Caco-2 (cell line): ENCODE measurements around the gene DNAJA4. TPM values are rescaled to one million over a fixed set of nuclear protein-coding genes. Genes with fewer than 3 reads are reported as not detected.

Source experiments
- BruUV-seq: library from RNA; stranded (reverse); fragments of 400-500 nt; replicated peaks from 2 replicates; lab custom pipeline; 2021; lab: Mats Ljungman, UMichigan
- CTCF ChIA-PET: fragments of 300-600 bp; sonication (Branson Sonifier 250); formaldehyde crosslinking; loops from one replicate; lab custom pipeline; 2022; ENCODE audit warnings: antibody characterized with exemption; lab: Charles Lee
- POLR2A ChIA-PET: fragments of 300-600 bp; sonication (Branson Sonifier 250); formaldehyde crosslinking; loops from one replicate; lab custom pipeline; 2022; ENCODE audit warnings: antibody characterized with exemption; lab: Charles Lee
- DNase-seq, 2 experiments: peaks; one replicate each; pipeline versions ENCODE4 v3.0.0 to v3.0.0-alpha.2; 2020 to 2022
- H3K27me3 ChIP-seq: replicated peaks from 2 replicates; pipeline ENCODE4 v1.6.0; 2011; ENCODE audit warnings: low read length; ENCODE audit not compliant: control insufficient read depth, insufficient read depth
- H3K36me3 ChIP-seq: 2 replicates; pipeline ENCODE4 v1.5.1; 2011; ENCODE audit warnings: low read length; ENCODE audit not compliant: control insufficient read depth, insufficient read depth
- H3K4me1 ChIP-seq: fragments of 250-450 bp; sonication (Bioruptor Pico); 2 replicates; pipeline ENCODE4 v1.5.1; 2020; ENCODE audit warnings: mild to moderate bottlenecking
- H3K4me3 ChIP-seq: 2 replicates; pipeline ENCODE4 v1.5.1; 2011; ENCODE audit warnings: low read depth, mild to moderate bottlenecking, control low read depth, low read length
- H3K9me3 ChIP-seq: fragments of 250-450 bp; sonication (Bioruptor Pico); 2 replicates; pipeline ENCODE4 v1.5.1; 2020; ENCODE audit warnings: mild to moderate bottlenecking, moderate library complexity
- H3K27ac Mint-ChIP-seq: one replicate; pipeline ENCODE4 v1.8.0; 2022; ENCODE audit warnings: mixed read lengths; ENCODE audit not compliant: unreplicated experiment
- H3K27me3 Mint-ChIP-seq: one replicate; pipeline ENCODE4 v1.8.0; 2022; ENCODE audit warnings: mixed read lengths; ENCODE audit not compliant: insufficient read depth, unreplicated experiment
- H3K36me3 Mint-ChIP-seq: one replicate; pipeline ENCODE4 v1.8.0; 2022; ENCODE audit warnings: mild to moderate bottlenecking, mixed read lengths; ENCODE audit not compliant: insufficient read depth, unreplicated experiment
- H3K4me1 Mint-ChIP-seq: one replicate; pipeline ENCODE4 v1.8.0; 2022; ENCODE audit warnings: low read depth, mixed read lengths; ENCODE audit not compliant: unreplicated experiment
- H3K4me3 Mint-ChIP-seq: one replicate; pipeline ENCODE4 v1.8.0; 2022; ENCODE audit warnings: mild to moderate bottlenecking, moderate library complexity, mixed read lengths; ENCODE audit not compliant: unreplicated experiment
- H3K9me3 Mint-ChIP-seq: one replicate; pipeline ENCODE4 v1.8.0; 2022; ENCODE audit warnings: mixed read lengths; ENCODE audit not compliant: unreplicated experiment
- CTCF ChIP-seq, 2 experiments: fragments of 200-600 bp in 1 of 2; IDR thresholded peaks; 1 replicate in 1 of 2; 2 replicates in 1 of 2; pipeline versions ENCODE4 v1.5.1 to v1.8.0; 2011 to 2022; ENCODE audit warnings: antibody characterized with exemption in 1 of 2, control low read depth in 1 of 2, inconsistent platforms in 1 of 2, low read depth in 1 of 2, low read length in 1 of 2, mild to moderate bottlenecking in 1 of 2, moderate library complexity in 1 of 2; ENCODE audit not compliant: insufficient read depth in 1 of 2, severe bottlenecking in 1 of 2, unreplicated experiment in 1 of 2
- intact Hi-C: fragments of 100-400 bp; cut with micrococcal nuclease; formaldehyde crosslinking; loops from one replicate; pipeline ENCODE4 v1.10.0; 2022; ENCODE audit not compliant: unreplicated experiment
- total RNA-seq: library from RNA; stranded (reverse); gene quantifications from 2 replicates; pipeline ENCODE4 v1.2.3, GENCODE V29; 2022

DNAJA4 gene
- total RNA-seq, 1 experiment from 2014 or later = 1.1 TPM

- Mint-ChIP-seq H3K9me3 (no peaks in the 10 kb centered on the region), H3K4me3 (no peak overlapping the region), H3K36me3 (peaks cover 20% of the 10 kb centered on the region), H3K27ac (no peak overlapping the region), H3K4me1 (no peaks in the 10 kb centered on the region), H3K27me3 (no peaks in the 10 kb centered on the region)
- H3K27me3 ChIP-seq = no peaks in the 10 kb centered on the region
- intact Hi-C loops = no loop called here
- no peak for DNase-seq
- no peak overlapping the region for H3K4me3 ChIP-seq
- ChIA-PET CTCF (interaction anchor here (0.6 kb wide), 1 partner anchor 138 kb away, joined by 6 read pairs; no protein-coding TSS in a partner anchor), POLR2A (no interaction called here)
- no peaks in the 10 kb centered on the region; the same call in 1 of the 2 replicates for H3K36me3 ChIP-seq
- BruUV-seq = no TSS peak
- no peak for TF ChIP-seq CTCF (IDR thresholded peaks at IDR 0.05; ENCODE audit: insufficient read depth in 1 of 2, low read depth in 1 of 2, low read length in 1 of 2, severe bottlenecking in 1 of 2, unreplicated experiment in 1 of 2)
- H3K4me1 ChIP-seq = no peaks in the 10 kb centered on the region
- H3K9me3 ChIP-seq = no peaks in the 10 kb centered on the region
Measured at GRCh38 chr15:78291052-78291451, 26.7 kb downstream of the DNAJA4 start.

GRCh38 chr15:78291698-78292097, 27.3 kb downstream of the DNAJA4 start:
- Mint-ChIP-seq H3K27ac (no peak overlapping the region), H3K4me3 (no peak overlapping the region), H3K27me3 (no peaks in the 10 kb centered on the region), H3K9me3 (no peaks in the 10 kb centered on the region), H3K36me3 (peaks cover 13% of the 10 kb centered on the region), H3K4me1 (no peaks in the 10 kb centered on the region)
- CTCF ChIA-PET = no interaction called here
- Histone ChIP-seq H3K27me3 (no peaks in the 10 kb centered on the region), H3K4me3 (no peak overlapping the region), H3K36me3 (no peaks in the 10 kb centered on the region; the same call in 1 of the 2 replicates), H3K9me3 (no peaks in the 10 kb centered on the region), H3K4me1 (no peaks in the 10 kb centered on the region)
- no peak for TF ChIP-seq CTCF (IDR thresholded peaks at IDR 0.05; ENCODE audit: insufficient read depth in 1 of 2, low read depth in 1 of 2, low read length in 1 of 2, severe bottlenecking in 1 of 2, unreplicated experiment in 1 of 2)
- DNase-seq = no peak
- no TSS peak for BruUV-seq
- intact Hi-C loops = no loop called here
- POLR2A ChIA-PET = no interaction called here

GRCh38 chr15:78292219-78292618, 27.9 kb downstream of the DNAJA4 start:
- CTCF ChIA-PET = no interaction called here
- no TSS peak for BruUV-seq
- intact Hi-C loops = no loop called here

More at GRCh38 chr15:78292219-78292618, 27.9 kb downstream of the DNAJA4 start:
- Histone ChIP-seq H3K9me3 (no peaks in the 10 kb centered on the region), H3K4me3 (no peak overlapping the region), H3K36me3 (no peaks in the 10 kb centered on the region; the same call in 1 of the 2 replicates), H3K4me1 (no peaks in the 10 kb centered on the region), H3K27me3 (no peaks in the 10 kb centered on the region)
- POLR2A ChIA-PET = no interaction called here
- no peak for TF ChIP-seq CTCF (IDR thresholded peaks at IDR 0.05; ENCODE audit: insufficient read depth in 1 of 2, low read depth in 1 of 2, low read length in 1 of 2, severe bottlenecking in 1 of 2, unreplicated experiment in 1 of 2)
- no peak overlapping the region for H3K27ac Mint-ChIP-seq
- H3K4me3 Mint-ChIP-seq = no peak overlapping the region
- DNase-seq = no peak
- H3K27me3 Mint-ChIP-seq = no peaks in the 10 kb centered on the region
- H3K36me3 Mint-ChIP-seq = peaks cover 10% of the 10 kb centered on the region
- no peaks in the 10 kb centered on the region for H3K4me1 Mint-ChIP-seq
- H3K9me3 Mint-ChIP-seq = no peaks in the 10 kb centered on the region
